DMS53 treated with DMSO at 0.1 percent for 48 hours (cell line): ENCODE results near the gene COX8A.

Experiments
- DNase-seq: peaks from one replicate; lab custom pipeline; 2025; ENCODE audit not compliant: unreplicated experiment; lab: John Stamatoyannopoulos, UW

COX8A gene

GRCh38 chr11:64001484-64002420 lies 27.3 kb downstream of the COX8A start:
- DNase-seq = no peak

GRCh38 chr11:64003807-64004589 lies 29.6 kb downstream of the COX8A start:
- DNase-seq = no peak

DNA sequence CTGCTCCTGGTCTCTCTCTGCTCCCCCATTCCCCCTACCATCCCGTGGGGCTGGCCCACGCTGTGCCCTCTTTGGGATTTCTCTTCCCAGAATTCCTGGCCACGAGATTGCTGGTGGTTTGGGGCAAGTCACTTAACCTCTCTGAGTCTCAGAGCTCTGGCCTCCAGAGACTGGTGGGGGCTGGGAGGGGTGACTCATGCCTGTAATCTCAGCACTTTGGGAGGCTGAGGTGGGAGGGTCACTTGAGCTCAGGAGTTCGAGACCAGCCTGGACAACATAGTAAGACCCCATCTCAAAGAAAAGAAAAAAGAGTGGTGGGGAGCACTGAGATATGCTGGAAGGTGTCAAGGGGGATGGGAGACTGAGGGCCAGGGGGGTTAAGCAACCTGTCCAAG lies 30.2 kb downstream of the COX8A start:
- no peak for DNase-seq

DNA sequence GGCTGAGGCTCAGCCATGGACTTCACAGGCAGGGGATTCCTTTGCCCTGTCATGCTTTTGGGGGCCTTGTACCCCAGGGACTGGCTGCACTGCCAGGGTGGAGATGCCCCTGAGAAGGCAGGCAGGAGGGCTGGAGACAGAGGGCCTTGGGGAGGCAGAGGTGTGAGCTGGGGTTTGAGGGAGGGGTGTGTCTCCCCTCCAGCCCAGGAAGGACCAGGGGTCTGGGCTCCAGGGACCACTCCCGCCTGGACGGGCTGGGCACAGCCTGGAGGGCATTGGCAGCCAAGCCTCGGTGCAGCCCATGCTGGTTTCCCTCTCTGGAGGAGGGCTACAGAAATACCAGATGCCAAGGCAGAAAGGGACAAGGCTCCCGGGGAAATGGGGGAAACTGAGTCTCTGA lies 31.3 kb downstream of the COX8A start:
- no peak for DNase-seq

DNA sequence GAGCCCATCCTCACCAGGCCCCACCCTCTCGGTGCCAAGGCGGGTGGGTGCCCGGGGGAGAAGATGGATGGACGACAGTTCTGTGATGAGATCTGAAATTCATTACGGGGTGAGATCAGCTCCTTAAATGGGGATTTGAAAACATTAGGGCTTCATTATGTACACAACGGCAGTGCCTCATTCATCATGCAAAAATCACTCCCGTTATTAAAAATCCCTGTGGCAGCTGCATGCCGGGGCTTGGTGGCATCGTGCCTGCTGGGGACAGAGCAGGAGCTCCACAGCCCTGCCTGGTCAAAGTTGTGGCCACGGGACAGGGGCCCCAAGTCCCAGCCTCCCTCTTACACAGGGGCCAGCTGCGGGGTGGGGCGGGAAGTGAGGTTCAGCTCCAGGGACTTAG lies 32.0 kb downstream of the COX8A start:
- DNase-seq = no peak

DNA sequence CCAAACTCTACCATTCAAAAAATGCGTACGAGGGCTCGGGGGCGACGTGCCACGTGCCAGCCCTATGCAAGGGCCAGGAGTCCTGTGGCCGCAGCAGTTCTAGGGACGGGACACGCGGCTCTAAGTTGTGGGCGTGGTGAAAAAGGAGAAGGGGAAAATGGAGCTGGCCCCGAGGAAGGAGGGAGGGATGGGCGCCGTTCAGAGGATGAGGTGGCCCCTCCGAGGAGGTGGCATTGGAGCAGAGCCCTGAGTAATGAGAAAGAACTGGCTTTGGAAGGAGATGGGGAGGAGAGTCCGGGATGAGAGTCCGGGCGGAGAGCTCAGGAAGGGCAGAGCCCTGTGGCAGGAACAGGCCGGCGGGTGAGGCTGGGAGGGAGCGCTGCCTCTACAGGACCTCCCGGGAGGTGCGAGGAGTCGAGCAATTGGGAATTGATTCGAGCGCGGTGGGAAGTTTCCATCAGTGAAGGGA lies 32.8 kb downstream of the COX8A start:
- DNase-seq = peak; percentile 31

GRCh38 chr11:64007629-64008282 lies 33.3 kb downstream of the COX8A start:
- DNase-seq = peak; percentile 46

DNA sequence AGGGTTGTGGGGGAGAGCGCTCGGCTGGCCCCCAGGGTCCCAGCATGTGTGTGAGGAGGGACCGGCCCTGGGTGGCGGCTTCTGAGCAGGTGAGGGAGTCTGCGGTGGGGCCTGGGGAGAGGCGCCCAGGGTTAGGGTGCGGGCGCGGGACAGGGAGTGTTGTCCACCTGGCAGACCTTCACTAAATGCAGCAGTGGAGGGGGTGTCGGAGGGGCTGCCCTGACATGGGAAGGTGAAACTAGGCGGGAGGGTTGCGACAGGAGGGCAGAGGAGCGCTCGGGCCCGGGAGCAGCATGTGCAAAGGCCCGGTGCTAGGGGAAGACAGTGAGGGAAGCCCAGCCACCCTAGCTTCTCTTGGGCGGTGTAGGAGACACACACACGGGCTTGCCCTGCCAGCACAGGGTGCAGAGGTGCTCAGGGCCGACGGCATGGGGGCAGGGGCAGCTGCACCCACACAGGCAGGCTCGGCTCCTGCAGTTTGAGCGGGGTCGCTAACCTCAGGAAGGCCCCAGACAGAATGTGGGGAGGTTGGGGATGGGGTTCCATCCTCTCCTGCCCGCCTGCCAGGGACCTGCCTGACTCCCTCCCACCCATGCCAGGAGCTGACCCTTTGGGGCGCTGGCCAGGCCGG lies 34.0 kb downstream of the COX8A start:
- DNase-seq = no peak

- DNase-seq = no peak
These were observed 34.7 kb downstream of the COX8A start for GRCh38 chr11:64008914-64009633.

DNA sequence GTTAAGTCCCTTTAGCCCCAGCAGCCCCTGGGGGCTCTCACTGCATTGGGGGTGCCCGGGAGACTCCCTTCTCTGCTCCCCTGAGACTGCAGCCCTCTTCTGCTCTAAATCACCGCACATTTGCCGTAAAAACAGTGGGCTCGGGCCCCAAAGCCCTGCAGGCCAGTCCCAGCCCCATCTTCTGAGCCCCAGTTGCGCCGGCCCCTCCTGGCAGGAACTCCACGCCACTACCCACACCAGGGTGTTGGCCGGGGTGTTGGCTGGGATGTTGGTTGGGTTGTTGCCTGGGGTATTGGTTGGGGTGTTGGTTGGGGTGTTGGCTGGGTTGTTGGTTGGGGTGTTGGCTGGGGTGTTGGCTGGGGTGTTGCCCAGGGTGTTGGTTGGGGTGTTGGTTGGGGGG lies 35.3 kb downstream of the COX8A start:
- DNase-seq = no peak

- no peak for DNase-seq
These were observed 36.4 kb downstream of the COX8A start for GRCh38 chr11:64010783-64011182.

GRCh38 chr11:64011371-64011770 lies 37.0 kb downstream of the COX8A start:
- no peak for DNase-seq

GRCh38 chr11:64013141-64013896 lies 38.9 kb downstream of the COX8A start:
- no peak for DNase-seq

GRCh38 chr11:64014356-64014755 lies 39.9 kb downstream of the COX8A start:
- no peak for DNase-seq

GRCh38 chr11:64015510-64015909 lies 41.1 kb downstream of the COX8A start:
- DNase-seq = no peak

GRCh38 chr11:64015935-64016845 lies 41.8 kb downstream of the COX8A start:
- DNase-seq = no peak

DNA sequence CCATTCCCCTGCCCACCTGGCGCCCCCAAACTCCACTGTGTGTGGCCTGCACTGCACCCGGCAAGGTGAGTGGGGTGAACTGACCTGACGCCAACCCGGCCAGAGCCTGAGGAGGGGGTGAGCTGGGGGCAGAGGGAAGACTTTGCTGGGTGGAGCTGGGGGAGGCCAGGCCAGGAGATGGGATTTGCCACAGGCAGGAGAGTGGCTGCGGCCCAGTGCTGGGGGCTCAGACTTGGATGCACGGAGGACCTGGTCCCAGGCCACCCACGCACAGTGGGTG lies 43.5 kb downstream of the COX8A start:
- no peak for DNase-seq

DNA sequence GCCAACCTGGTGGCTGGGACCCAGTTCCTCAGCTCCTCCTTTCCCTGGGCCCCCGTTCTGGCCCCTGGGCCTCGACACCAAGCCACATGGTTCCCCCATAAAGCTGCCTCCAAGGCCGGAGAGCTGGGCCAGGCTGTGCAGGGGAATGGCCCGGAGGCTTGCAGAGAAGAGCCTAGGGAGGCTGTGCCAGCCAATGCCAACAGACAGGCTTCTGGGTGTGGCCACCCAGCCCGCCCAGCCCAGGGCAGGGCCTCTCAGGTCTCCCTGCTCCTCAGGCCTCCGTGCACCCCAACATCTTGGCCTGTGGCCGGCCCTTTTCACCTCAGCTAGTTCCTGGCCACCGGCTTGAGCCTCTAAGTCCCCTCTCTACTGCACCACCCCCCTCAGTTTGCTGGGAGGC lies 43.9 kb downstream of the COX8A start:
- no peak for DNase-seq
